HG02610 (cell line): Measurements from ENCODE around the gene PTGES3L.
"Not testable (repeated sequence)": the region's sequence is repeated elsewhere in the genome, so short reads cannot be mapped to it uniquely, and the experiment has no call there.

ENCODE experiments used
- ATAC-seq: cut with Tn5 transposase; IDR thresholded peaks from one replicate; pipeline ENCODE4 v1.9.1; 2021; ENCODE audit warnings: mild to moderate bottlenecking, moderate library complexity; ENCODE audit not compliant: unreplicated experiment

Gene PTGES3L

DNA sequence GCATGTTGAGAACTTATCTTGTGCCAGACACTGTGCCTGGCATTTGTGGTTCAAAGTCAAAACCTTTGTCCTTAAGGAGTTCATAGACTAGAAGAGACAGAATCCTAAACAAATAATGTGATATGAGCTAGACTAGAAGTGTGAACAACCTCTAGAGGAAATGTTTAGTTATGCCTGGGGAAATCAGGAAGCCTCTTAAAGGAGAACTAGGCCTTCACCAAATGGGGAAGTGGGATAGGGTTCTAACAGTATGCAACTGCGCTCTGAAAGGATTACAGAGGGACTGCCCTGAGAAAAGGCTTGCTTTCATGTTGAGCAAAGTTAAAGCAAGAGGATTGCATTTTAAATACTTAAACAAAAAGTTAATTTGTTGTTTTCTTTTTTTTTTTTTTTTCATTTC is 5.3 kb upstream of the PTGES3L start:
- ATAC-seq = peak; percentile 62

DNA sequence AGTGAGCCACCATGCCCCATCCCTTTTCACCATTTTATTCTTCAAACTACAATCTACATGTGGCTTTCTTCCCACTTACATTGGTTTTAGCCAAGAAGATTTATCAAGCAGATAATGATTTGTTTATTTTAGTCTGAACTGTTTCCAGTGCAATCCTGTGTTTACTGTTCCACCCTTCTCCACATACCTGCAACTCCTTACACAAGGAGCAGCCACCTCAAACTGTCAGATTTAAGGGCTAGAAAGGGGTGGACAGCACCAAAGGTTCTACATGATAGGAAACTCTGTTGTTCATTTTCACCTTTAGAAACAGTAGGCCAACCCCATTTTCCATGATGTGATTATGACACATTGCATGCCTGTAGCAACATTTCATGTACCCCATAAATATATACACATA is 2.4 kb upstream of the PTGES3L start:
- ATAC-seq = no peak

DNA sequence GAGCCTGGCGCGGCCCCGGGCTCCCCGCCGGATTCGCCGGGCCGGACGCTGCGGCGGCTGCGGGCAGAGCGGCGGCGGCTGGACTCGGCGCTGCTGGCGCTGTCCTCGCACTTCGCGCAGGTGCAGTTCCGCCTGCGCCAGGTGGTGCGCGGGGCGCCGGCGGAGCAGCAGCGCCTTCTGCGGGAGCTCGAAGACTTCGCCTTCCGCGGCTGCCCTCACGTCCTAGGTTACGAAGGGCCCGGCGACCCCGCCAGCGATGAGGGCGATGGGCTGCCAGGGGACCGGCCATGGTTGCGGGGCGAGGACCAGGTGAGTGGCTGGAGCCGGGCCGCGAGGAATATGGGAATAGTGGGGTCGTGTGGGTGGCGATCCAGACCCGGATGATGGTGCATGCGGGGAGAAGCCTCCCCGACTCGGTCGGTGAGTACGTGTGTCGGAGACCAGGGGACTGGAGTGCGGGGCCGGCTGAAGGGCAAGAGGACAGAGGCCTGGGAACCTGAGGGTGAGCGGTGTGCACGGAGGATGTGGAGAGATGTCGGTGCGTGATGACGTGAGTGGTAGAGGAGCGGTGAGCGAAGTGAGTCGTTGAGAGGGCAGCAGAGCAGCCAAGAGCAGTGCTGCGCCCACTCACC is 1.0 kb upstream of the PTGES3L start:
- peak; percentile 44 for ATAC-seq

DNA sequence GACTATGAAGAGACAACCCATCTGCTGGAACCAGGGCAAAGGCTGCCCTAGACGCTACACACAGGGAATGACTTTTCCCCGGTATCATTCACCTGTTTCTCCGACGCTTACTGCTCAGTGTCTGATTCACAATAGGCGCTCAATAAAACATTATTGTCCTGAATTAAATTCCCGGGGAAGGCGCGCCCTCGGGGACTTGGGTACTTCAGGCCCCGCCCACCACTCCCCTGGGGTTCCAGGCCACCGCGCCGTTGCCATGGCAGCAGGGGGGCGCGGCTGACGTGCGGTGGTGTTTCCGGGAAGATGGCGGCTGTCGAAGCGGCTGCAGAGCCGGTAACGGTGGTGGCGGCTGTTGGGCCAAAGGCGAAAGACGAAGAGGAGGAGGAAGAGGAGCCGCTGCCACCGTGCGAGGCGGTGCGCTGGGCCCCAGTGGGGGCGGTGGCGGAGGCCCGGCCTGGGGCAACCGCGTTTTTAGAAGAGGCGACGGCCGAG is 440 bp upstream of the PTGES3L start, which contains the start of gene RUNDC1:
TSS of gene RUNDC1 (plus strand) at position 292 of the 492 bp plus-strand sequence. CDS start at position 304, 12 bp downstream.
- ATAC-seq = peak; percentile 54

DNA sequence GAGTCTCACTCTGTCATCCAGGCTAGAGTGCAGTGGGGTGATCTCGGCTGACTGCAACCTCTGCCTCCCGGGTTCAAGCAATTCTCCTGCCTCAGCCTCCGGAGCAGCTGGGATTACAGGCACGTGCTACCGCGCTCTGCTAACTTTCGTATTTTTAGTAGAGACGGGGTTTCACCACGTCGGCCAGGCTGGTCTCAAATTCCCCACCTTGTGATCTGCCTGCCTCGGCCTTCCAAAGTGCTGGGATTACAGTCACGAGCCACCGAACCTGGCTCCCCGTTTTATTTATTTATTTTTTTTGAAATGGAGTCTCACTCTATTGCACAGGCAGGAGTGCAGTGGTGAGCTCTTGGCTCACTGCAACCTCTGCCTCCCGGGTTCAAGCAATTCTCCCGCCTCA is 4.2 kb downstream of the PTGES3L start:
- not testable (repeated sequence) for ATAC-seq

DNA sequence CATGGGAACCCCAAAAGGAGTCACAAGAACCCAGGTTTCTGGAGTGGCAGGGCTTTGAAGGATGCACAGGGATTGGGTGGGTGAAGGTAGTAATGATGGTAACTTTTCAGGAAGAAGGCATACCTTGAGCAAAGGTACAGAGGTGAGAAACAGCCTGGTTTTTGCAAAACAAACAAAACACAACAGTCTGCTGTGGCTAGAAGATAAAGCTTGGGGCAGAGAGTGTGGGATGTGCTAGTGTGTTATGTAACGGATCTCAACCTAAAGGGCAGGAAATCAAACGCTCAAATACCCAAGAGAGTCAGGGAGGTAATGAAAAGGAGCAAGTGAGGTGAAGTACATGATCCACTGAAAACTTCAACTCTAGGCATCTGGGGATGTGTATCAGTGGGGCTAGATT is 4.6 kb downstream of the PTGES3L start:
- no peak for ATAC-seq

DNA sequence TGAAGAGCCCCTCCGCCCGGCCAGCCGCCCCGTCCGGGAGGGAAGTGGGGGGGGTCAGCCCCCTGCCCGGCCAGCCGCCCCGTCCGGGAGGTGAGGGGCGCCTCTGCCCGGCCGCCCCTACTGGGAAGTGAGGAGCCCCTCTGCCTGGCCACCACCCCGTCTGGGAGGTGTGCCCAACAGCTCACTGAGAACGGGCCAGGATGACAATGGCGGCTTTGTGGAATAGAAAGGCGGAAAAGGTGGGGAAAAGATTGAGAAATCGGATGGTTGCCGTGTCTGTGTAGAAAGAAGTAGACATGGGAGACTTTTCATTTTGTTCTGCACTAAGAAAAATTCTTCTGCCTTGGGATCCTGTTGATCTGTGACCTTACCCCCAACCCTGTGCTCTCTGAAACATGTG is 6.6 kb downstream of the PTGES3L start:
- ATAC-seq = not testable (repeated sequence)

DNA sequence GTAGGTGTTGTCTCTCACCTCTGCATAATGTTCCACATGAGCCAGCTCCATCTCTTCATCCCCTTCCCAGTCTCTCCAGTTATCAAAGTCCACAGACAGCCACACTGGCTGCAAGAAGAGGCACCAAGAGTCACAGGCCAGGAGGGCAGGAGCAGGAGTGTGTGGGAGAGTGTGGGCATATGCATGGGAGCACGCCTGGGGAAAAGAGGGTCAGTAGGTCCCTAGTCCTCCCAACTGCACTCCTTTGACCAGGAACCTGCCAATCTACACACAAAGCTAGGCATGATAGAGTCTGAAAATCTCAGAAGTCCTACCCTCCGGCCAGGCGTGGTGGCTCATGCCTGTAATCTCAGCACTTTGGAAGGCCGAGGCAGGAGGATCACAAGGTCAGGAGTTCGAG is 8.3 kb downstream of the PTGES3L start:
- no peak for ATAC-seq

DNA sequence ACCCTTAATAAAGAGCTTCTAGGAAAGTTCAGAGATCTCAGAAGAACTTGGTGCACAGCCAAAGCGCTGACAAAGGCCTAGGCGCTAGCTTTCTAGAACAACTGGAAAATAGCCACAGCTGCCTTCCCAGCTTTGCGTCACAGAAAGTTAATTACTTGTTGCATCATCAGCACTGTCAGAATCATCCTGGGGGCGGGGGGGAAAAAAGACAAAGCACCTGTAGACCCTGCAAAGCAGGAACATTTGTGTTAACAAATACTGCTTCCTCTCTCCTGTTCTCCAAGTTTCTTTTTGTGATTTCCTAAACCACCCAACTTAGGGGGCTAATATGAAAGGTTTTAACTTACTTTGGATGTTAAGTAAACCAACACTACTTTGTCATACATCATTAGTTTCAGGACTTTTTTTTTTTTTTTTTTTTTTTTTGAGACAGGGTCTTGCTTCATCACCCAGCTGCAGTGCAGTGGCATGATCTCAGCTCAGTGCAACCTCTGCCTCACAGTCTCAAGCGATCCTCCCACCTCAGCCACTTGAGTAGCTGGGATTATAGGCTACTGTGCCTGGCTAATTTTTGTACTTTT is 10.8 kb downstream of the PTGES3L start:
- no peak for ATAC-seq

DNA sequence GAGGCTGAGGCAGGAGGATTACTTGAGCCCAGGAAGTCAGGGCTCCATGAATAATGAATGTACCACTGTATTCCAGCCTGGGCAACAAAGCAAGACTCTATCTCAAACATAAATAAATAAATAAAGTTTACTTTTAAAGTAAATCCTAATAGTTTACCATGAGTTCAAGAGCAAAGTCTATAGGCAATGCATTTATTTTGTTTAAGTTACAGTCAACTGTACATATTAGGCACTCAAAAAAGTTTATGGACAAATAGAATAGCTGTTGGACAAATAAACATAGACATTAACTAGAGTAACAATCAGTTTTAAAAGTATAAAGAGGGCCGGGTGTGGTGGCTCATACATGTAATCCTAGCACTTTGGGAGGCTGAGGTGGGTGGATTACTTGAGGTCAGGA is 12.0 kb downstream of the PTGES3L start:
- ATAC-seq = no peak

DNA sequence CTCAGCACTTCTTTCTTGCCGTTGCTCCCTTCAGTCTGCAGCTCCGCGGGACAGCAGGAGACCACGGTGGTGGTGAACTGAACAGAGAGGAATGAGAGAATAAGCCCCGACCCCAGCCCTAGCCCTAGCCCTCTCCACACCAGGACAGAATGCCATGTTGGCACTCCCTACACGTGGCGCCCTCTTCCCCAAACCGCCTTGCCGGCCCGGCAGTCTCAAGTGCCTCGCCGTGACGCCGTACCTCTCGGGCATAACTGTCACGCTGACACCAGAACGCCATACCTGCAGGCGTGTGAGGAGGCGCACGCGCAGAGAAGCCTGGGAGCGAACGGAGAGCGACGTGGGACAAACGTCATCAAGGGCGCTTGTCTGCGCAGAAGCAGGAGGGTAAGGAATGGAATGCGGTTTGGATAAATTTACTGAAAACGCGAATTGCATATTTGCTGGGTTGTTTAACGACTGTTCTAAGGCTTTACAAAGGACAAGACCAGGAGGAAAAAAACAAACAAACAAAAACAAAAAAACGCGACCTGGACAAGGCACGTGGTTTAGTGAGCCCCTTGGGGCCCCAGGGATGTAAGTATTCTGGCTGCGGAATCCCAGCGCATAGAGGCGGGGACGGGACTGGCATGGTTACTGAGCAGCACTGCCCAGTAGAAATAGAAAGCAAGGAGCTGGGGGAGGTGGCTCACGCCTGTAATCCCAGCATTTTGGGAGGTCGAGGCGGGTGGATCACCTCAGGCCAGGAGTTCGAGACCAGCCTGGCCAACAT is 15.5 kb downstream of the PTGES3L start, which contains the start of gene AARSD1:
TSS of gene AARSD1 (minus strand) at position 294 of the 772 bp plus-strand sequence. CDS start at position 280, 14 bp downstream.
- ATAC-seq = peak; percentile 80

DNA sequence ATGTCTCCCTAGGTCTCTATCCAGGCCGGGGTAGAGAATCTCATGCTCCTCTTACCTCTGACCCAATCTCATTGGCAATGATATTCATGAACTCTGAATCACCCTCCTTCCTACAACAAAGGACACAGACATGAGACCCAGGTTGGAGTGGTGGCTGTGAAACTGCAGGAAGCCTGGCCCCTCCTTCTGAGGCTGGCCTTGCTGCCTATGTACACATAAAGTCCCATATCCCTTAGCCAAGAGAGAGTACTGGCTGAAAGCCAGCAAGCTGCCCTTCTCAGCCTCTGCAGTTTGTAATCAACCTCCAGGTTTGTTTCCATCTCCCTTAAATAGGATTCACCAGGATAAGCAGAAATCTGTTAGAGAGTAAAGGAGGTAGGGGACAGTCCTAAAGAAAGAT is 26.2 kb downstream of the PTGES3L start:
- ATAC-seq = no peak

DNA sequence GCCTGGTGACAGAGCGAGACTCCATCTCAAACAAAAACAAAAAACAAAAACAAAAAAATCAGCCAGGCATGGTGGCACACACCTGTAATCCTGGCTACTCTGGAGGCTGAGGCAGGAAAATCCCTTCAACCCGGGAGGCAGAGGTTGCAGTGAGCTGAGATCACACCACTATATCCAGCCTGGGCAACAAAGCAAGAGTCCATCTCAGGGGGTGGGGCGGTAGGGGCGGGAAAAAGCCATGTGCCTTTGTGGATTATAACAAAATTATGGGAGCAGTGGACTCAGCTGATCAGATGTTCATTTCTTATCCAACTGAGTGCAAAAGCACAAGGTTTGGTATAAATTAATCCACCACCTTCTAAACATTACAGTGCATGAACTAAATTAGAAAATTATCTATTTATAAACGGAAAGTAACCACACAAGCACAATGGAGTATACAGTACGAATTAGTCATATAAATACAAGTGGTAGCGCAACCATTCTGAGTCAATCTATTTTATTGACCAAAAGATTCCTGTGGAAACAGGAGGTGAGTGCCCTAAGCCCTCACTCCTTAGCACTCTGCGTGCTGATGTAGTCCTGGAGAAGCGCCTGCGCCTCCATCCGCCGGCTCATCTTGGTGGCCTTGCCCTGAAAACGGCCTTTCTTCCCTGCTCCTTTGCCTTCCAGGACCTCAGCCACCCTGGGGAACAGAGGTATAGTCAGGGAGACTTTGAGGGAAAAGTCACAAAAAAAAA is 29.7 kb downstream of the PTGES3L start:
- no peak for ATAC-seq

DNA sequence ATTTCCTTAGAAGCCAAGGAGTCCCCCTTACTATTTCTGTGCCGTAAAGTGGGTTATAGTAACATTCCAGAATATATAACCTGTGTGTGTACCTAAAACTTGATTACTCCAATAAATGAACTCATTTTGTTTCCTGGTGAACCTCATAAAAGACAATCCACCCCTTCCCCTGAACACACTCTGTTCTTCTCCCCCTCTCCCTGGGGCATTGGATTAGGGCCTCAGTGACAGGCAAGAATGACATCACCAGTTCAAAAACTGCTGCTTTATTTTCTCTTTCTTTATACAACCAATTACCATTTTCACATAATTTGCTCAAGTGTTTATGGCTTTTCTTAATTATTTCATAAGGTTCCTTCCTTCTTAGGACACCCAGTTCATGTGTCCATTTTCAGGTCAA is 33.1 kb downstream of the PTGES3L start:
- ATAC-seq = no peak

DNA sequence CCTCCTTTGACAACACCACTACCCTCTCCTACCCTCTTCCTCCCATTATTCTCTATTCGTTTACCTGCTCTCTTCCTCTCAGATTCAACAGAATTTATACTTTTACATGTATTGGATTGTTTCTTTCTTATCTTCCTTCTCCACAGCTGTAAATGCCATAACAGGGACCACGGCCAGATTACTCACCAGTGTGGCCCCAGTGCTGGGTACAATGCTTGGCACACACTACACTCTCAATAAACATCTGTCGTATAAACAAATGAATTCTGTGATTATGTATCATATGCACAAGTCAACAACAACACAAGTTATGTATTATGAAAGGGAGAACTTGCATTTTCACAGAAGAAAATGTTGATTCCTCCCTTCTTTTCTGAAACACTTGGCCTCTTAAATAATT is 35.7 kb downstream of the PTGES3L start:
- no peak for ATAC-seq

DNA sequence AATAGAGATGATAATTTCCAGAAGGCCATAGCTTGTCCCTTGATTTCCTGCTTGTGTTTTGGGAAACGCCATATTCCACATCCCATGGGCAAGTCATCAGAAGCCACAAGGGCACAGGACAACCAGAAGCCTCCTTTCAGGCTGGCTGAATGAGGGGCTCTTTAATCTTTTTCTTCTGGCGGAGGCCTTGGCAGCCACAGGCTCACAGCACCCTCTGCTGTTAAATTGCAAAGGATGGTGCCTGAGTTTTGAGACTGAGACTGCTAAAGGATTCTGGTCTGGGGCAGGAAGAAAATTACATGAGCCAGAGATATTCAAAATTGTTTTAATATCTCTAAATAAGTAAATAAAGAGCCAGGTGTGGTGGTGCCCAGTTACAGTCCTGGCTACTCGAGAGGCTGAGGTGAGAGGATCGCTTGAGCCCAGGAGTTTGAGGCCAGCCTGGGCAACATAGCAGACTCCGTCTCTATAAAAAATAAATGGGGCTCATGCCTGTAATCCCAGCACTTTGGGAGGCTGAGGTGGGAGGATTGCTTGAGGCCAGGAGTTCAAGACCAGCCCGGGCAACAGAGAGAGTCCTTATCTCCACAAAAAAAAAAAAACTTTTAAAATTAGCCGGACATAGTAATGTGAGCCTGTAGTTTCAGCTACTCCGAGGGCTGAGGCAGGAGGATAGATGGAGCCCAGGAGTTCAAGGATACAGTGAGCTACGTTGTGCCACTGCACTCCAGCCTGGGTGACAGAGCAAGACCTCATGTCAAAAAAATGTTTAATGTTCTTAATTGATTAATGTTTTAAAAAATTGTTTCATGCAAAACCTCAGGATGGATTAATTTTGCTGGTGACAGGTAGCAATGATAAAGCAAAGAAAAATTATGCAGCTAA is 41.9 kb downstream of the PTGES3L start:
- no peak for ATAC-seq

DNA sequence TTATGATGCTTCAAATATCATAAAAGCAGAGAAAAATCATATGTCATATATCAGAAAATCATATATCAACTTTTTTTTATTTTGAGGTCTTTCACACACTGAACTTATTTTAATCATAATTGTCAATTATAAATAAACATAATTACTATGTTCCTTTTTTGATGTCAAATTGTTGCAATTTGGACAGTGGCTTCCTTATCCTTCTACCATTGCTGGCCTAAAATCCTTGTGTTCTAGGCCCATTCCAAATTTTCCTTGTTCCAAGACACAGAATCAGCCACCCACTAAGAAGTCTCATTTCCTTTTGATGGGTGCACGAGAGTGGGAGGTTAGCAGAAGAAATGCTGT is 50.4 kb downstream of the PTGES3L start:
- ATAC-seq = no peak

DNA sequence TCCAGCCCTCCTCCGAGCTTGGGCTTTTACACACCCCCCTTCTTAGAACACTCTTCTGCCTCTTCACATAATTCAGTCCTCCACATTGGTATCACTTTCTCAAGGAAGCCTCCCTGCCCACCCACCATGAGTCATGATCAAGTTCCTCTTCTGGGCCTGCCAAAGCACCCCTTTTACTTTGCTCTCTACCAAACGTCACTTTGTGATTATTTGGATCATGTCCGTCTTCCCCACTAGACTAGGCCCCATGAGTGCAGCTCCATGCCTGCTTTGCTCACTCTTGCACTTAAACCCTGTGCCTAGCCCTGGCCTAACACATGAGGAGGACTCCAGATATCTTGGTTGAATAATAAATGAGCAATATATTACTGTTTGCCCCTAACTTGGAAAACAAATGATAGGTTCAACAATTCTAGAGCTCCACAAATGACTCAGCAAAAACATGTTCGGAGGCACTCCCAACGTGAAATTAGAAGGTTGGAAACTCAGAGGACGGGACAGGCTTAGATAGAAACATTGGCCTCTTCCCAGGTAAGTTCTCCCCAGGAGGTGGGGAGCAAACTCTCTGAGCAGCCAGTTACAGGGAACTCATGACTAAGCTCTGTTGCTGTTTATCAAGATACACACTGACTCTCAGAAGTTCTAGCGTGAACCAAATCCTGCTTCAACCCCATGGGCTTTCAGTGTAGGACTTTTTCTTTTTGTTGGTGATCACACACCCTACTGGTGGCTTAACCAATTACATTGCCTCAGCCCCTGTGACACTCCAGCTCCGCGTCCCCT is 51.0 kb downstream of the PTGES3L start:
- peak; percentile 80 for ATAC-seq

DNA sequence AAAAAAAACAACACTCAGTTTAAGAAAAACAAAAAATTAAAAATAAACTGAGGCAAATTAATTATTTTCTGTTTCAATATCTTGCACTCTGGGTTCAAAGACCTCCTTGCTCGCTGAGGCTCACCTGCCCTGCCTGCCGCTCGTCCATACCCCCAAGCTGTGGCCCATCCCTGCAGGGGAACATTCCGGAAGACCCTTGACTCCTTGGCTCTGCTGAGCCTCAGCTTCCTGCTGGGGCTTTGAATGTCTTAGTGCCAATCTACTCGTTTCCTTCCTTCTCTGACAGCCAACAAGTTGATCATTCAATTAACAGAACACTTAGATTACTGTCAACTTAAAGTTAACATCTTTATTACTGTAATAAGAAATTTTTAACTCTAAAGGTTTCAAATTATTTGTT is 55.0 kb downstream of the PTGES3L start:
- ATAC-seq = no peak
